ENCODE data around the gene OR10A5. TPM values are rescaled to one million over a fixed set of nuclear protein-coding genes. Genes with fewer than 3 reads are reported as not detected.
"Not testable (repeated sequence)": the region's sequence is repeated elsewhere in the genome, so short reads cannot be mapped to it uniquely, and the experiment has no call there.

Gene OR10A5
- total RNA-seq, 3 donors from 2014 or later = not detected

GRCh38 chr11:6844356-6844755, 1.1 kb upstream of the OR10A5 start:
- no peak for DNase-seq
- Mint-ChIP-seq H3K36me3 (ENCODE audit: insufficient read depth) (no peaks in the 10 kb centered on the region), H3K27me3 (ENCODE audit: low read depth) (peaks cover 22% of the 10 kb centered on the region), H3K4me1 (ENCODE audit: low read depth) (no peaks in the 10 kb centered on the region), H3K4me3 (no peak overlapping the region), H3K9me3 (no peaks in the 10 kb centered on the region)
- ATAC-seq = no peak

- ATAC-seq = no peak
- no peak for DNase-seq
- no peak overlapping the region for H3K4me3 Mint-ChIP-seq
- H3K36me3 Mint-ChIP-seq (ENCODE audit: insufficient read depth) = no peaks in the 10 kb centered on the region
- peaks cover 13% of the 10 kb centered on the region for H3K27me3 Mint-ChIP-seq (ENCODE audit: low read depth)
- H3K4me1 Mint-ChIP-seq (ENCODE audit: low read depth) = no peaks in the 10 kb centered on the region
- H3K9me3 Mint-ChIP-seq = peaks cover 10% of the 10 kb centered on the region
These were observed 5.0 kb downstream of the OR10A5 start for GRCh38 chr11:6850526-6850925.

DNA sequence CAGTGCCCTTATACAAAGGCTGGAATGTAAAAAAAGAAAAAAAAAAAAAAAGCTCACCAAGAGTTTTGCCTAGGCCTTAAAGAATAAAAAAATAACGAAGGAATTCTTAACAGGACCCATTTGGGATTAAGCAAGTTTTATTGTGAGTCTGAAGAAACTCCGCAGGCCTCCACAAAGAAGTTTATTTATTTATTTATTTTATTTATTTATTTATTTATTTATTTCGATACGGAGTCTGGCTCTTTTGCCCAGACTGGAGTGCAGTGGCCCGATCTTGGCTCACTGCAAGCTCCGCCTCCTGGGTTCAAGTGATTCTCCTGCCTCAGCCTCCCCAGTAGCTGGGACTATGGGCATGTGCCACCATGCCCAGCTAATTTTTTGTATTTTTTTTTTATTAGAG, 9.3 kb downstream of the OR10A5 start:
- ATAC-seq = not testable (repeated sequence)

DNA sequence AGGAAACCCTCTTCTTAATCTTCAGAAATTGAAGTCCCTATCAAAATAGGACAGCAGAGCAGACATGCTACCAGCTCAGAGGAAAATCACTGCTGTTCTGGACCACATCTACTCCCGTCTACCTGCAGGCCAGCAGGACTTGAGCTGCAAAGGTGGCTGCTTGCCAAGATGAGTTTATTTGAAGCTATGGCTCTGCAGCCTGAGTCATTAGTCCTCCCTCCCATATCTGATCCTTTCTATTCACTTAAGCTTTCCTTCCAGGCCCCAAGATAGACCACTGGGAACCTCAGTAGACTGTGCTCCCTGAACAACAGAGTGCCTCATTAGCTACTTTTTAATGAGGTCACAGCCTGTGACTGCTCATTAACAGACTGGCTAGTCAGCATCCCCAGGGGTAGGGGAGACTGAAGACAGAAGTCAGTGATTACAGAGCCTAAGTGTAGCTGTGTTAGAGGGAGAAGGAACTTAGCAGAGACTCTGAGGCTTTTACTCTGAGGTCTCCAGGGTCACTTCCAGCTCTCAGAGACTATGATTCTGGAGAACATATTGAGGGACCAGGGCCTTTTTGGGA, 10.6 kb downstream of the OR10A5 start:
- H3K4me1 Mint-ChIP-seq (ENCODE audit: low read depth) = peaks cover 5% of the 10 kb centered on the region
- DNase-seq (no peak), ATAC-seq (no peak)
- H3K4me3 Mint-ChIP-seq = no peak overlapping the region
- H3K9me3 Mint-ChIP-seq = peaks cover 10% of the 10 kb centered on the region
- H3K27me3 Mint-ChIP-seq (ENCODE audit: low read depth) = peaks cover 10% of the 10 kb centered on the region
- no peaks in the 10 kb centered on the region for H3K36me3 Mint-ChIP-seq (ENCODE audit: insufficient read depth)

More for the DNA sequence above, 9.3 kb downstream of the OR10A5 start:
- not testable (repeated sequence) for H3K36me3 Mint-ChIP-seq (ENCODE audit: insufficient read depth); H3K4me3 Mint-ChIP-seq; H3K9me3 Mint-ChIP-seq; DNase-seq; H3K4me1 Mint-ChIP-seq (ENCODE audit: low read depth)
- peaks cover 10% of the 10 kb centered on the region for H3K27me3 Mint-ChIP-seq (ENCODE audit: low read depth)

GRCh38 chr11:6856871-6857270, 11.4 kb downstream of the OR10A5 start:
- H3K4me3 Mint-ChIP-seq = no peak overlapping the region
- peak; percentile 84 to 91 for ATAC-seq

GRCh38 chr11:6862961-6863360, 17.5 kb downstream of the OR10A5 start, which contains the start of gene OR10A2:
OR10A2 (plus strand) TSS chr11:6863057; CDS start chr11:6869755, 6,698 bp downstream.
- H3K36me3 Mint-ChIP-seq (ENCODE audit: insufficient read depth) = no peaks in the 10 kb centered on the region
- H3K27me3 Mint-ChIP-seq (ENCODE audit: low read depth) = peaks cover 13% of the 10 kb centered on the region
- DNase-seq (no peak), ATAC-seq (no peak)
- no peak within 1 kb of the TSS for H3K4me3 Mint-ChIP-seq
- H3K4me1 Mint-ChIP-seq (ENCODE audit: low read depth) = no peaks in the 10 kb centered on the region
- H3K9me3 Mint-ChIP-seq = no peaks in the 10 kb centered on the region

More at GRCh38 chr11:6856871-6857270, 11.4 kb downstream of the OR10A5 start:
- Mint-ChIP-seq H3K36me3 (ENCODE audit: insufficient read depth) (no peaks in the 10 kb centered on the region), H3K9me3 (peaks cover 5% of the 10 kb centered on the region), H3K27me3 (ENCODE audit: low read depth) (peaks cover 14% of the 10 kb centered on the region), H3K4me1 (ENCODE audit: low read depth) (peaks cover 5% of the 10 kb centered on the region)
- no peak for DNase-seq

DNA sequence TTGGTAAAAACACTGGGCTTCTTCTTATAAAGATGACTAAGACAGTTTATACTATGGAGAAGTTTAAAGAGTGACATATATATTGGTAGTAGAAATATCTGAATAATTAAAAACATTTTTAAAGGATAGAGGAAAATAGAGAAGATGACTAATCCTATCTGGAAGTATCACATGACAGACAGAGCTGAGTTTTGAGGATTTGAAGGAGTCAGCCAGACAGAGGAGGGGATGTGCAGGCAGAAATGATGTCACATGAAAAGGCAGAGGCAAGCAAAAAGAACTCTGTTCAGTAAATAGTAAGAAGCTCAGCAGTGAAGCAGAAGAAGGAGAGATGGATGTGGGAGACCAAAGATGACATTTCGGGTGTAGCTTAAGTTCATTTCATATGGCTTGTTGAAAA, 19.0 kb downstream of the OR10A5 start:
- DNase-seq = no peak

DNA sequence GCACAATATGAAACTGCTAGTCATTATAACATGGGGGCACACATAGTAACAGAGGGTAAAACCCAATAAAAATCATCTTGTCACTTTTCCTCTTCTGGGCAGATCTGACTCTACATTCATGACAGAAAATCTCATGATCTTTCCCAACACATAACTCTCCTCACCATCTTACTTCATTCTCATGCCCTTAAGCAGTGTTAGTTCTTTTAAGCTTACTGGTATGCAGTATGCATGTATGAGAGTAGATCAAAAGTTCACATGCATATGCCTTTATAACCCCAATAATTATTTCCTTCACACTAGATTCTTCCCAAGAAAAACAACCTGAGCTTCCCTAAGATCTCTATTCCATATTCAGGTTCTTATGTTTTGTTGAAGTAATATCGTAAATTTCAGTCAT, 25.8 kb downstream of the OR10A5 start:
- H3K27me3 Mint-ChIP-seq (ENCODE audit: low read depth) = peaks cover 7% of the 10 kb centered on the region
- no peaks in the 10 kb centered on the region for H3K9me3 Mint-ChIP-seq
- H3K4me3 Mint-ChIP-seq = no peak overlapping the region
- DNase-seq = no peak
- ATAC-seq = no peak
- no peaks in the 10 kb centered on the region for H3K36me3 Mint-ChIP-seq (ENCODE audit: insufficient read depth)
- H3K4me1 Mint-ChIP-seq (ENCODE audit: low read depth) = no peaks in the 10 kb centered on the region

More for the DNA sequence above, 19.0 kb downstream of the OR10A5 start:
- no peak overlapping the region for H3K4me3 Mint-ChIP-seq
- no peaks in the 10 kb centered on the region for H3K4me1 Mint-ChIP-seq (ENCODE audit: low read depth)
- no peak for ATAC-seq
- H3K27me3 Mint-ChIP-seq (ENCODE audit: low read depth) = peaks cover 12% of the 10 kb centered on the region
- H3K9me3 Mint-ChIP-seq = no peaks in the 10 kb centered on the region
- H3K36me3 Mint-ChIP-seq (ENCODE audit: insufficient read depth) = no peaks in the 10 kb centered on the region

DNA sequence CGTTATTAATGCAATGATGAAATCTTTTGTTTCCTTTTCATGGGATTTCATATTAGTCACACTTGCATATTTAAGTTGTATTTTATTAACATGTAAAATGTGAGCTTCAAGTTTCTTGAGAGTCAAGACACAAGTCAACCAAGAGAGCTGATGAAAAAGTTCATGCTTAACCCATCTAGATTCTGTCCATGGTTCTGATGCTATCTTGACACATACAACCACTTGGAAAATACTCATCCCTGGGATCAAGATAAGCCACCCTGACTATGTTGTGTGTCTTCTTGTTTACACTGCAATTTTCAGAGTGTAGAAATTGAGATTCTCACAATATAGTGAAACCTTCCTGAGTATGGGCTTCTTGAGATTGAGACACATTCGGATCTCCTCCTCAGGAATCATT, 30.3 kb downstream of the OR10A5 start:
- H3K4me3 Mint-ChIP-seq = no peak overlapping the region
- no peak for DNase-seq
- H3K9me3 Mint-ChIP-seq = no peaks in the 10 kb centered on the region
- ATAC-seq = no peak
- no peaks in the 10 kb centered on the region for H3K36me3 Mint-ChIP-seq (ENCODE audit: insufficient read depth)
- no peaks in the 10 kb centered on the region for H3K4me1 Mint-ChIP-seq (ENCODE audit: low read depth)
- H3K27me3 Mint-ChIP-seq (ENCODE audit: low read depth) = peaks cover 13% of the 10 kb centered on the region

DNA sequence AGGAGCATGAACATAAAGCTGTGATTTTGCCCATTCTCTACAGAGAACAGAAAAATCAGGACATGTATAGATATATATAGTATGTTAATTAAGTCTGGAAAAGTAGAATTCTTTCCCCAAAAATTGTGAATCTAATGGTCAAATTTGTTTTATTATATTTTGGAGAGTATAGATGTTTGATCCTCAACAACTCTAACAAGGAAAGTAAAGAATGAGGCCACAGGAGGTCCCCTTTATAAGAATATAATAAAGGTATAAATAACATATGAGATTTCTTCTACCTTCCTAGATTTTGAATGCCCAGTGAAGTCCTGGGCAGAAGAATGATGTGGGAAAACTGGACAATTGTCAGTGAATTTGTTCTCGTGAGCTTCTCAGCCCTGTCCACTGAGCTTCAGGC, 30.8 kb downstream of the OR10A5 start, which contains the start of gene OR10A4:
TSS of gene OR10A4 (plus strand) at position 301 of the 400 bp plus-strand sequence. CDS start at position 324, 23 bp downstream.
- peaks cover 13% of the 10 kb centered on the region for H3K27me3 Mint-ChIP-seq (ENCODE audit: low read depth)
- no peaks in the 10 kb centered on the region for H3K36me3 Mint-ChIP-seq (ENCODE audit: insufficient read depth)
- DNase-seq = no peak
- H3K4me1 Mint-ChIP-seq (ENCODE audit: low read depth) = no peaks in the 10 kb centered on the region
- ATAC-seq = no peak
- no peak within 1 kb of the TSS for H3K4me3 Mint-ChIP-seq
- H3K9me3 Mint-ChIP-seq = no peaks in the 10 kb centered on the region

DNA sequence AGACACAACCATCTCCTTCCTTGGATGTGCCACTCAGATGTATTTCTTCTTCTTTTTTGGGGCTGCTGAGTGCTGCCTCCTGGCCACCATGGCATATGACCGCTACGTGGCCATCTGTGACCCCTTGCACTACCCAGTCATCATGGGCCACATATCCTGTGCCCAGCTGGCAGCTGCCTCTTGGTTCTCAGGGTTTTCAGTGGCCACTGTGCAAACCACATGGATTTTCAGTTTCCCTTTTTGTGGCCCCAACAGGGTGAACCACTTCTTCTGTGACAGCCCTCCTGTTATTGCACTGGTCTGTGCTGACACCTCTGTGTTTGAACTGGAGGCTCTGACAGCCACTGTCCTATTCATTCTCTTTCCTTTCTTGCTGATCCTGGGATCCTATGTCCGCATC, 31.4 kb downstream of the OR10A5 start:
- peaks cover 13% of the 10 kb centered on the region for H3K27me3 Mint-ChIP-seq (ENCODE audit: low read depth)

GRCh38 chr11:6882751-6883150, 37.3 kb downstream of the OR10A5 start:
- no peak for DNase-seq
- H3K36me3 Mint-ChIP-seq (ENCODE audit: insufficient read depth) = no peaks in the 10 kb centered on the region

More for the DNA sequence above, 31.4 kb downstream of the OR10A5 start:
- Mint-ChIP-seq H3K4me3 (no peak overlapping the region), H3K36me3 (ENCODE audit: insufficient read depth) (no peaks in the 10 kb centered on the region), H3K9me3 (no peaks in the 10 kb centered on the region), H3K4me1 (ENCODE audit: low read depth) (no peaks in the 10 kb centered on the region)
- no peak for DNase-seq
- no peak for ATAC-seq

DNA sequence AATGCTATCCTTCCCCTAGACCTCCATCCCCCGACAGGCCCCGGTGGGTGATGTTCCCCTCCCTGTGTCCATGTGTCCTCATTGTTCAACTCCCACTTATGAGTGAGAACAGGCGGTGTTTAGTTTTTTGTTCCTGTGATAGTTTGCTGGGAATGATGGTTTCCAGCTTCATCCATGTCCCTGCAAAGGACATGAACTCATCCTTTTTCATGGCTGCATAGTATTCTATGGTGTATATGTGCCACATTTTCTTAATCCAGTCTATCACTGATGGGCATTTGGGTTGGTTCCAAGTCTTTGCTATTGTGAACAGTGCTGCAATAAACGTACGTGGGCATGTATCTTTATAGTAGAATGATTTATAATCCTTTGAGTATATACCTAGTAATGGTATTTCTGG, 42.2 kb downstream of the OR10A5 start:
- not testable (repeated sequence) for ATAC-seq; H3K4me1 Mint-ChIP-seq (ENCODE audit: low read depth); H3K9me3 Mint-ChIP-seq; DNase-seq; H3K4me3 Mint-ChIP-seq; H3K36me3 Mint-ChIP-seq (ENCODE audit: insufficient read depth)
- peaks cover 16% of the 10 kb centered on the region for H3K27me3 Mint-ChIP-seq (ENCODE audit: low read depth)

More at GRCh38 chr11:6882751-6883150, 37.3 kb downstream of the OR10A5 start:
- Mint-ChIP-seq H3K27me3 (ENCODE audit: low read depth) (peaks cover 10% of the 10 kb centered on the region), H3K4me1 (ENCODE audit: low read depth) (no peaks in the 10 kb centered on the region), H3K4me3 (no peak overlapping the region), H3K9me3 (no peaks in the 10 kb centered on the region)
- no peak for ATAC-seq

- Mint-ChIP-seq H3K9me3 (peaks cover 5% of the 10 kb centered on the region), H3K4me1 (ENCODE audit: low read depth) (no peaks in the 10 kb centered on the region), H3K36me3 (ENCODE audit: insufficient read depth) (no peaks in the 10 kb centered on the region), H3K4me3 (no peak overlapping the region), H3K27me3 (ENCODE audit: low read depth) (peaks cover 12% of the 10 kb centered on the region)
- no peak for ATAC-seq
- DNase-seq = no peak
These were observed 43.3 kb downstream of the OR10A5 start for GRCh38 chr11:6888830-6889229.

DNA sequence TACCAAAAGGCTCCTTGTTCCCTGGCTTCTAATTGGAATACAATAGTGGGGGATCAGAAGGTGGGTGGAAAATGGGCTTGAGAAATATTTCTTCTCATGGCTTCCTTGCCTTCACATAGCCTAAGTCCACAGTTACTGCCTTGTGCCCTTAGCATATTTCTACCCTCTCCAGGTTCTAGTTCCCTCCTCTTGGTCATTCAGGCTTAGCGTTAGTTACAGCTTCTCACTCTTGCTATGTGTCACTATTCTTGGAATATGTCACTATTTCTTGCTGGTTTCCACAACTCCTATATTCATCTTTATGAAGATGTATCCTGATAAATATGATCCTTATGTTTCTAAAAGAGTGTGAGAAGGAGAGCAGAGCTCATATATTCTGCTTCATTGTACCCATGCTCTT, 44.4 kb downstream of the OR10A5 start:
- ATAC-seq (no peak), DNase-seq (no peak)
- H3K4me3 Mint-ChIP-seq = no peak overlapping the region
- H3K4me1 Mint-ChIP-seq (ENCODE audit: low read depth) = no peaks in the 10 kb centered on the region
- H3K36me3 Mint-ChIP-seq (ENCODE audit: insufficient read depth) = no peaks in the 10 kb centered on the region
- H3K27me3 Mint-ChIP-seq (ENCODE audit: low read depth) = peaks cover 10% of the 10 kb centered on the region
- peaks cover 5% of the 10 kb centered on the region for H3K9me3 Mint-ChIP-seq

Measured in activated T-cell treated with anti-CD3 and anti-CD28 coated beads, Interleukin-2, amount 50 U/mL, for 4 hours (primary cell).